Activated naive CD8-positive, alpha-beta T cell treated with anti-CD3 and anti-CD28 coated beads, Interleukin-2, amount 10 ng/mL, durations not matched to agents 7 days and 5 days (primary cell): ENCODE results near the gene CATSPER3. TPM values are rescaled to one million over a fixed set of nuclear protein-coding genes. Genes with fewer than 3 reads are reported as not detected.
"Not testable (repeated sequence)": the region's sequence is repeated elsewhere in the genome, so short reads cannot be mapped to it uniquely, and the experiment has no call there.

Experiments used
- ATAC-seq: fragments of 150-1000 bp; cut with Tn5 transposase; one replicate; pipeline ENCODE4 v1.10.0; 2021; ENCODE audit warnings: low read depth, moderate library complexity
- POLR2A ChIA-PET: fragments of 350-600 bp; sonication (Branson Sonifier 250); formaldehyde crosslinking; loops from one replicate; lab custom pipeline; 2021; ENCODE audit warnings: antibody characterized with exemption; lab: Charles Lee
- DNase-seq: peaks from one replicate; pipeline ENCODE4 v3.0.0; 2021
- H3K27ac Mint-ChIP-seq: one replicate; pipeline ENCODE4 v1.8.0; 2022; ENCODE audit warnings: mild to moderate bottlenecking, mixed read lengths
- H3K27me3 Mint-ChIP-seq: one replicate; pipeline ENCODE4 v1.8.0; 2022; ENCODE audit warnings: mild to moderate bottlenecking, moderate library complexity, mixed read lengths
- H3K36me3 Mint-ChIP-seq: one replicate; pipeline ENCODE4 v1.8.0; 2021; ENCODE audit warnings: mild to moderate bottlenecking, mixed read lengths
- H3K4me1 Mint-ChIP-seq: one replicate; pipeline ENCODE4 v1.8.0; 2021; ENCODE audit warnings: mixed read lengths
- H3K4me3 Mint-ChIP-seq: one replicate; pipeline ENCODE4 v1.8.0; 2022; ENCODE audit warnings: mild to moderate bottlenecking, moderate library complexity, mixed read lengths
- H3K9me3 Mint-ChIP-seq: one replicate; pipeline ENCODE4 v1.8.0; 2021; ENCODE audit warnings: mixed read lengths
- total RNA-seq, 2 experiments: library from RNA; stranded (reverse); gene quantifications; one replicate each; pipeline ENCODE4 v1.2.3, GENCODE V29; 2021

The CATSPER3 gene
- total RNA-seq, 2 experiments from 2014 or later, result 0.40 to 0.44 TPM

- POLR2A ChIA-PET, DNase-seq, H3K27ac Mint-ChIP-seq, H3K4me3 Mint-ChIP-seq, H3K4me1 Mint-ChIP-seq, H3K9me3 Mint-ChIP-seq, ATAC-seq, H3K36me3 Mint-ChIP-seq: not testable (repeated sequence)
- H3K27me3 Mint-ChIP-seq, result peaks cover 10% of the 10 kb centered on the region
Observed at GRCh38 chr5:134990183-134990582, 22.5 kb downstream of the CATSPER3 start.

- H3K9me3 Mint-ChIP-seq, result no peaks in the 10 kb centered on the region
- DNase-seq (no peak), ATAC-seq (no peak)
- POLR2A ChIA-PET, result interaction anchor here (0.7 kb wide), 1 partner anchor 360 kb away, joined by 4 read pairs; the partner anchor contains the start of gene SAR1B
- no peaks in the 10 kb centered on the region for H3K4me1 Mint-ChIP-seq
- H3K36me3 Mint-ChIP-seq, result no peaks in the 10 kb centered on the region
- H3K4me3 Mint-ChIP-seq, result no peak overlapping the region
- H3K27me3 Mint-ChIP-seq, result peaks cover 10% of the 10 kb centered on the region
- no peak overlapping the region for H3K27ac Mint-ChIP-seq
Observed at GRCh38 chr5:134992148-134992547, 24.4 kb downstream of the CATSPER3 start.

- Mint-ChIP-seq H3K4me1 (no peaks in the 10 kb centered on the region), H3K4me3 (no peak overlapping the region), H3K27me3 (peaks cover 8% of the 10 kb centered on the region), H3K36me3 (no peaks in the 10 kb centered on the region), H3K27ac (no peak overlapping the region), H3K9me3 (no peaks in the 10 kb centered on the region)
- DNase-seq (no peak), ATAC-seq (no peak)
- POLR2A ChIA-PET, result no interaction called here
Observed at GRCh38 chr5:134993161-134993560, 25.5 kb downstream of the CATSPER3 start.

GRCh38 chr5:134994560-134995156, 27.0 kb downstream of the CATSPER3 start:
- Mint-ChIP-seq H3K9me3 (no peaks in the 10 kb centered on the region), H3K27me3 (no peaks in the 10 kb centered on the region), H3K4me3 (no peak overlapping the region), H3K27ac (no peak overlapping the region), H3K36me3 (no peaks in the 10 kb centered on the region), H3K4me1 (no peaks in the 10 kb centered on the region)
- POLR2A ChIA-PET, result no interaction called here
- ATAC-seq (no peak), DNase-seq (no peak)

- ATAC-seq (no peak), DNase-seq (no peak)
- Mint-ChIP-seq H3K9me3 (no peaks in the 10 kb centered on the region), H3K4me1 (no peaks in the 10 kb centered on the region), H3K27me3 (no peaks in the 10 kb centered on the region), H3K4me3 (no peak overlapping the region), H3K36me3 (no peaks in the 10 kb centered on the region), H3K27ac (no peak overlapping the region)
- POLR2A ChIA-PET, result no interaction called here
Observed at GRCh38 chr5:134995850-134996402, 28.2 kb downstream of the CATSPER3 start.

GRCh38 chr5:134997015-134997414, 29.3 kb downstream of the CATSPER3 start:
- Mint-ChIP-seq H3K4me3 (no peak overlapping the region), H3K27me3 (no peaks in the 10 kb centered on the region), H3K4me1 (no peaks in the 10 kb centered on the region), H3K9me3 (no peaks in the 10 kb centered on the region), H3K36me3 (no peaks in the 10 kb centered on the region), H3K27ac (no peak overlapping the region)
- DNase-seq (no peak), ATAC-seq (no peak)
- POLR2A ChIA-PET, result no interaction called here

- H3K4me3 Mint-ChIP-seq, H3K27me3 Mint-ChIP-seq, DNase-seq, H3K36me3 Mint-ChIP-seq, POLR2A ChIA-PET, ATAC-seq, H3K27ac Mint-ChIP-seq, H3K4me1 Mint-ChIP-seq, H3K9me3 Mint-ChIP-seq: not testable (repeated sequence)
Observed at GRCh38 chr5:134998068-134998467, 30.4 kb downstream of the CATSPER3 start.

GRCh38 chr5:135004376-135004775, 36.7 kb downstream of the CATSPER3 start:
- Mint-ChIP-seq H3K9me3 (no peaks in the 10 kb centered on the region), H3K4me1 (no peaks in the 10 kb centered on the region), H3K36me3 (peaks cover 4% of the 10 kb centered on the region), H3K4me3 (no peak overlapping the region), H3K27me3 (peaks cover 5% of the 10 kb centered on the region), H3K27ac (no peak overlapping the region)
- no peak for DNase-seq
- ATAC-seq, result no peak
- POLR2A ChIA-PET, result no interaction called here

GRCh38 chr5:135005076-135005475, 37.4 kb downstream of the CATSPER3 start:
- H3K4me3 Mint-ChIP-seq, result no peak overlapping the region
- POLR2A ChIA-PET, result no interaction called here

GRCh38 chr5:135007305-135007704, 39.6 kb downstream of the CATSPER3 start:
- no peak for ATAC-seq

More at GRCh38 chr5:135005076-135005475, 37.4 kb downstream of the CATSPER3 start:
- Mint-ChIP-seq H3K27ac (peak overlapping the region; percentile 48), H3K27me3 (peaks cover 5% of the 10 kb centered on the region), H3K36me3 (peaks cover 4% of the 10 kb centered on the region), H3K4me1 (no peaks in the 10 kb centered on the region), H3K9me3 (no peaks in the 10 kb centered on the region)
- DNase-seq (no peak), ATAC-seq (no peak)

GRCh38 chr5:135007749-135008363, 40.1 kb downstream of the CATSPER3 start:
- H3K4me1 Mint-ChIP-seq, result no peaks in the 10 kb centered on the region
- H3K9me3 Mint-ChIP-seq, result no peaks in the 10 kb centered on the region
- DNase-seq (no peak), ATAC-seq (no peak)
- no peaks in the 10 kb centered on the region for H3K27me3 Mint-ChIP-seq
- H3K27ac Mint-ChIP-seq, result no peak overlapping the region
- no peak overlapping the region for H3K4me3 Mint-ChIP-seq
- no peaks in the 10 kb centered on the region for H3K36me3 Mint-ChIP-seq
- POLR2A ChIA-PET, result no interaction called here

More at GRCh38 chr5:135007305-135007704, 39.6 kb downstream of the CATSPER3 start:
- Mint-ChIP-seq H3K27me3 (peaks cover 5% of the 10 kb centered on the region), H3K9me3 (no peaks in the 10 kb centered on the region), H3K27ac (no peak overlapping the region), H3K4me1 (no peaks in the 10 kb centered on the region), H3K36me3 (peaks cover 3% of the 10 kb centered on the region), H3K4me3 (no peak overlapping the region)
- no peak for DNase-seq
- POLR2A ChIA-PET, result no interaction called here

GRCh38 chr5:135008556-135008955, 40.8 kb downstream of the CATSPER3 start:
- Mint-ChIP-seq H3K4me1 (no peaks in the 10 kb centered on the region), H3K27me3 (no peaks in the 10 kb centered on the region), H3K4me3 (no peak overlapping the region), H3K36me3 (no peaks in the 10 kb centered on the region), H3K27ac (no peak overlapping the region), H3K9me3 (no peaks in the 10 kb centered on the region)
- POLR2A ChIA-PET, result no interaction called here
- no peak for DNase-seq
- no peak for ATAC-seq

- H3K36me3 Mint-ChIP-seq, result no peaks in the 10 kb centered on the region
- H3K27ac Mint-ChIP-seq, result no peak overlapping the region
- H3K4me1 Mint-ChIP-seq, result no peaks in the 10 kb centered on the region
- POLR2A ChIA-PET, result no interaction called here
- H3K4me3 Mint-ChIP-seq, result no peak overlapping the region
- DNase-seq (no peak), ATAC-seq (no peak)
- H3K9me3 Mint-ChIP-seq, result no peaks in the 10 kb centered on the region
- H3K27me3 Mint-ChIP-seq, result no peaks in the 10 kb centered on the region
Observed at GRCh38 chr5:135008981-135009735, 41.5 kb downstream of the CATSPER3 start.
